Colonic mucosa (tissue), 2 donors: ENCODE results near the gene ITIH5. TPM values are rescaled to one million over a fixed set of nuclear protein-coding genes. Genes with fewer than 3 reads are reported as not detected.

Experiments used
- total RNA-seq, 2 donors: library from RNA; stranded (reverse); fragmentation: NEBNext Ultra II Directional in 1 of 2; extraction: Animal tissue kit (Norgen Biotek cat#: 25700) in 1 of 2; gene quantifications; one replicate each; pipeline ENCODE4 v1.2.1, GENCODE V29; 2021
- donor health status: DM: no; HTN: no; CAD: no.
- donor health status: DM: no; HTN: no; CAD: no.

The ITIH5 gene
- total RNA-seq, 2 donors from 2014 or later: 2.2 to 15.6 TPM

Other genes with a start within 250 kb of the ITIH5 start
- 1 to 10 TPM in 1 of 2 donors, not detected in 1; 1.6 TPM for gene ITIH2, start 36.4 kb upstream of the ITIH5 start, total RNA-seq
- gene KIN, start 121.0 kb upstream of the ITIH5 start, total RNA-seq: 10 to 100 TPM; 10.9 to 11.6 TPM
- 100 to 1,000 TPM; 444 to 610 TPM for gene ATP5F1C, start 121.2 kb upstream of the ITIH5 start, total RNA-seq
- 1 to 10 TPM; 4.4 to 6.3 TPM for gene TAF3, start 151.5 kb upstream of the ITIH5 start, total RNA-seq